C4-2B (cell line): ENCODE data around the gene SERPINE1.

Experiments
- ZFX ChIP-seq: fragments of 450-650 bp; IDR thresholded peaks from 2 replicates; pipeline ENCODE4 v1.6.1; 2017
- TF ChIP-seq, protein P1 (sequence below): fragments of 450-650 bp; conservative IDR thresholded peaks from 2 replicates; pipeline ENCODE4 v1.5.1; 2017; ENCODE audit warnings: mild to moderate bottlenecking

GRCh38 chr7:101096957-101097347 lies 30.0 kb upstream of the SERPINE1 start:
- TF ChIP-seq, protein P1, sequence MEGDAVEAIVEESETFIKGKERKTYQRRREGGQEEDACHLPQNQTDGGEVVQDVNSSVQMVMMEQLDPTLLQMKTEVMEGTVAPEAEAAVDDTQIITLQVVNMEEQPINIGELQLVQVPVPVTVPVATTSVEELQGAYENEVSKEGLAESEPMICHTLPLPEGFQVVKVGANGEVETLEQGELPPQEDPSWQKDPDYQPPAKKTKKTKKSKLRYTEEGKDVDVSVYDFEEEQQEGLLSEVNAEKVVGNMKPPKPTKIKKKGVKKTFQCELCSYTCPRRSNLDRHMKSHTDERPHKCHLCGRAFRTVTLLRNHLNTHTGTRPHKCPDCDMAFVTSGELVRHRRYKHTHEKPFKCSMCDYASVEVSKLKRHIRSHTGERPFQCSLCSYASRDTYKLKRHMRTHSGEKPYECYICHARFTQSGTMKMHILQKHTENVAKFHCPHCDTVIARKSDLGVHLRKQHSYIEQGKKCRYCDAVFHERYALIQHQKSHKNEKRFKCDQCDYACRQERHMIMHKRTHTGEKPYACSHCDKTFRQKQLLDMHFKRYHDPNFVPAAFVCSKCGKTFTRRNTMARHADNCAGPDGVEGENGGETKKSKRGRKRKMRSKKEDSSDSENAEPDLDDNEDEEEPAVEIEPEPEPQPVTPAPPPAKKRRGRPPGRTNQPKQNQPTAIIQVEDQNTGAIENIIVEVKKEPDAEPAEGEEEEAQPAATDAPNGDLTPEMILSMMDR = no peak
- no peak for TF ChIP-seq ZFX
